Endothelial cell of umbilical vein (primary cell): ENCODE data around the gene RTL3. TPM values are rescaled to one million over a fixed set of nuclear protein-coding genes. Genes with fewer than 3 reads are reported as not detected.
"Not testable (repeated sequence)": the region's sequence is repeated elsewhere in the genome, so short reads cannot be mapped to it uniquely, and the experiment has no call there.

Experiments used
- BruUV-seq: library from RNA; stranded (reverse); fragments of 400-500 nt; replicated peaks from 2 replicates; lab custom pipeline; 2021; lab: Mats Ljungman, UMichigan
- CTCF ChIA-PET: fragments of 300-600, 350-600 bp; sonication (Branson Sonifier 250); formaldehyde crosslinking; loops from one replicate; lab custom pipeline; 2021; ENCODE audit warnings: antibody characterized with exemption, inconsistent platforms; lab: Charles Lee
- POLR2A ChIA-PET: fragments of 300-600, 350-600 bp; sonication (Branson Sonifier 250); formaldehyde crosslinking; loops from one replicate; lab custom pipeline; 2021; ENCODE audit warnings: antibody characterized with exemption, inconsistent platforms; lab: Charles Lee
- DNase-seq: peaks from one replicate; pipeline ENCODE4 v3.0.0-alpha.2; 2011; ENCODE audit warnings: low read depth, low spot score
- FAIRE-seq: peaks from 2 replicates; lab custom pipeline; 2011; peaks lifted over from hg19 to GRCh38; lab: Jason Lieb, UNC
- H2AFZ ChIP-seq: 2 replicates; pipeline ENCODE4 v1.6.0; 2012; ENCODE audit warnings: low read depth, low read length, control low read depth, inconsistent platforms
- H3K27ac ChIP-seq: 2 replicates; pipeline ENCODE4 v1.5.1; 2011; ENCODE audit warnings: low read depth, mild to moderate bottlenecking, control low read depth, low read length, moderate library complexity; ENCODE audit not compliant: insufficient read depth
- H3K27me3 ChIP-seq, 2 experiments: 2 replicates each; pipeline versions ENCODE4 v1.6.0 to v1.6.1; 2011; ENCODE audit warnings: low read length in 2 of 2, mixed read lengths in 1 of 2; ENCODE audit not compliant: control insufficient read depth in 2 of 2, insufficient read depth in 2 of 2
- H3K36me3 ChIP-seq, 2 experiments: 2 replicates in 1 of 2; 3 replicates in 1 of 2; pipeline ENCODE4 v1.5.1; 2011; ENCODE audit warnings: low read length in 2 of 2, mild to moderate bottlenecking in 1 of 2, moderate library complexity in 1 of 2; ENCODE audit not compliant: control insufficient read depth in 2 of 2, insufficient read depth in 2 of 2; ENCODE audit errors: extremely low read depth in 1 of 2
- H3K4me1 ChIP-seq: 3 replicates; pipeline ENCODE4 v1.5.1; 2011; ENCODE audit warnings: mild to moderate bottlenecking, low read length; ENCODE audit not compliant: control insufficient read depth, insufficient read depth; ENCODE audit errors: extremely low read depth
- H3K4me2 ChIP-seq: 2 replicates; pipeline ENCODE4 v1.6.1; 2011; ENCODE audit warnings: low read length, control low read depth, mixed read lengths; ENCODE audit not compliant: insufficient read depth
- H3K4me3 ChIP-seq, 3 experiments: fragments of 200-600 bp in 1 of 3; sonication (generic), shearing (Covaris generic) in 1 of 3; replicated peaks in 1 of 3; 2 replicates each; pipeline ENCODE4 v1.5.1; 2011 to 2016; ENCODE audit warnings: control low read depth in 3 of 3, low read length in 3 of 3, mild to moderate bottlenecking in 2 of 3, inconsistent platforms in 1 of 3, low read depth in 1 of 3, moderate library complexity in 1 of 3; ENCODE audit not compliant: insufficient read depth in 1 of 3
- H3K79me2 ChIP-seq: 2 replicates; pipeline ENCODE4 v1.6.0; 2012; ENCODE audit warnings: low read length, inconsistent platforms; ENCODE audit not compliant: control insufficient read depth, insufficient read depth
- H3K9ac ChIP-seq: replicated peaks from 2 replicates; pipeline ENCODE3; 2011; ENCODE audit warnings: low read length, control low read depth; ENCODE audit not compliant: insufficient read depth; ENCODE audit errors: extremely low read depth
- H3K9me1 ChIP-seq: replicated peaks from 3 replicates; pipeline ENCODE4 v1.6.0; 2011; ENCODE audit warnings: mild to moderate bottlenecking, low read length; ENCODE audit not compliant: control insufficient read depth, insufficient read depth; ENCODE audit errors: extremely low read depth
- H3K9me3 ChIP-seq: replicated peaks from 2 replicates; pipeline ENCODE4 v1.5.1; 2012; ENCODE audit warnings: low read length, inconsistent platforms; ENCODE audit not compliant: control insufficient read depth, insufficient read depth
- H4K20me1 ChIP-seq: replicated peaks from 2 replicates; pipeline ENCODE3; 2011; ENCODE audit warnings: mild to moderate bottlenecking, low read length; ENCODE audit not compliant: control insufficient read depth, insufficient read depth; ENCODE audit errors: extremely low read depth
- EZH2 ChIP-seq: IDR thresholded peaks from 2 replicates; pipeline ENCODE4 v1.6.1; 2012; ENCODE audit warnings: borderline replicate concordance, low read depth, mild to moderate bottlenecking, moderate library complexity, low read length, inconsistent platforms; ENCODE audit not compliant: severe bottlenecking
- FOS ChIP-seq: IDR thresholded peaks from 2 replicates; pipeline ENCODE4 v1.6.1; 2011; ENCODE audit warnings: mild to moderate bottlenecking, low read length, moderate library complexity, borderline replicate concordance; ENCODE audit not compliant: insufficient read depth
- GATA2 ChIP-seq: IDR thresholded peaks from 2 replicates; pipeline ENCODE4 v1.7.0; 2011; ENCODE audit warnings: low read depth, mild to moderate bottlenecking, moderate library complexity, mixed read lengths, low read length; ENCODE audit not compliant: insufficient read length, insufficient read depth
- JUN ChIP-seq: IDR thresholded peaks from 2 replicates; pipeline ENCODE4 v1.6.1; 2011; ENCODE audit warnings: borderline replicate concordance, low read depth; ENCODE audit not compliant: insufficient read length, insufficient read depth
- MYC ChIP-seq: IDR thresholded peaks from one replicate; pipeline ENCODE4 v1.6.1; 2011; ENCODE audit warnings: mild to moderate bottlenecking, low read depth, low read length
- POLR2A ChIP-seq: IDR thresholded peaks from 2 replicates; pipeline ENCODE4 v1.6.1; 2012; ENCODE audit warnings: low read depth, mild to moderate bottlenecking, control low read depth, low read length
- POLR2AphosphoS5 ChIP-seq: IDR thresholded peaks from 2 replicates; pipeline ENCODE4 v1.6.1; 2012; ENCODE audit warnings: low read depth, mild to moderate bottlenecking, control low read depth, low read length, moderate library complexity; ENCODE audit not compliant: insufficient read depth
- dilution Hi-C: fragments of 300-500 bp; cut with MboI; formaldehyde crosslinking; loops from one replicate; pipeline ENCODE4 v1.15.0; 2019; ENCODE audit warnings: low sequenced_read_pairs; ENCODE audit not compliant: extremely low pct_ligation_motif_present
- intact Hi-C: fragments of 100-400 bp; cut with micrococcal nuclease; formaldehyde crosslinking; loops from one replicate; pipeline ENCODE4 v1.10.0; 2022
- polyA plus RNA-seq, 4 experiments: library from polyadenylated mRNA; depleted of rRNA in 3 of 4; stranded (reverse) in 3 of 4; unstranded in 1 of 4; fragments of >200 nt; gene quantifications; 2 replicates each; pipeline versions ENCODE4 v1.2.1 to v1.2.3, GENCODE V29; 2011 to 2012; ENCODE audit warnings: missing spikeins in 1 of 4
- total RNA-seq: library from RNA; stranded (reverse); gene quantifications from 2 replicates; pipeline ENCODE4 v1.2.3, GENCODE V29; 2021
- TF ChIP-seq, protein P1 (sequence below), 2 donors: IDR thresholded peaks; 1 replicate in 1 of 2; 2 replicates in 1 of 2; pipeline ENCODE4 v1.5.1; 2011; ENCODE audit warnings: low read length in 2 of 2, mild to moderate bottlenecking in 2 of 2, moderate library complexity in 2 of 2, control low read depth in 1 of 2, inconsistent platforms in 1 of 2, low read depth in 1 of 2; ENCODE audit not compliant: insufficient read depth in 1 of 2; ENCODE audit errors: extremely low read depth in 1 of 2
- TF ChIP-seq, protein P2 (sequence below): IDR thresholded peaks from 2 replicates; pipeline ENCODE4 v1.6.1; 2011; ENCODE audit not compliant: insufficient read depth, insufficient read length

RTL3 gene
- total and polyA plus RNA-seq, 2 donors (not counting 3 experiments of a cell fraction or from before 2014, with no cell fraction given), result 0.04 TPM; not detected in 1

DNA sequence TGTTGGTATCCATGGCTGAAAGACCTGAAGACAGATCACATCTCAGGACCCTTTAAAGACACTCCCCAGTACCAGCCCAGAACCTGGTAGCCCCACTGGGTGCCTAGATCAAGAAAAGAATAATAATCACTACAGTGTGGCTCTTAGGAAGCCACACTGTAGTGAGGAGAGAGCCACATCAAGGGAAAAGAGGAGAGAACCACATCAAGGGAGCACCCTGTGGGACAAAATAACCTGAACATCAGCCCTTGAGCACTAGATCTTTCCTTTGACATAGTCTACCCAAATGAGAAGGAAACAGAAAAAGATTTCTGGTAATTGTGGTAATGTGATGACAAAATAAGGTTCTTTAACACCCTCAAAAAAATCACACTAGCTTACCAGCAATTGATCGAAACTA lies 15.3 kb downstream of the RTL3 start:
- Histone ChIP-seq H3K4me2 (no peak overlapping the region), H2AFZ (no peak overlapping the region), H4K20me1 (no peaks in the 10 kb centered on the region), H3K9me3 (no peaks in the 10 kb centered on the region), H3K27me3 (no peaks in the 10 kb centered on the region), H3K4me3 (no peak overlapping the region), H3K9ac (no peak overlapping the region), H3K9me1 (no peaks in the 10 kb centered on the region), H3K36me3 (no peaks in the 10 kb centered on the region), H3K27ac (no peak overlapping the region), H3K79me2 (no peaks in the 10 kb centered on the region), H3K4me1 (no peaks in the 10 kb centered on the region)
- intact Hi-C loops, result no loop called here
- dilution Hi-C loops, result no loop called here
- POLR2A ChIA-PET, result no interaction called here
- CTCF ChIA-PET, result no interaction called here
- no TSS peak for BruUV-seq
- FAIRE-seq, result no peak
- DNase-seq, result no peak
- TF ChIP-seq FOS, result no peak

DNA sequence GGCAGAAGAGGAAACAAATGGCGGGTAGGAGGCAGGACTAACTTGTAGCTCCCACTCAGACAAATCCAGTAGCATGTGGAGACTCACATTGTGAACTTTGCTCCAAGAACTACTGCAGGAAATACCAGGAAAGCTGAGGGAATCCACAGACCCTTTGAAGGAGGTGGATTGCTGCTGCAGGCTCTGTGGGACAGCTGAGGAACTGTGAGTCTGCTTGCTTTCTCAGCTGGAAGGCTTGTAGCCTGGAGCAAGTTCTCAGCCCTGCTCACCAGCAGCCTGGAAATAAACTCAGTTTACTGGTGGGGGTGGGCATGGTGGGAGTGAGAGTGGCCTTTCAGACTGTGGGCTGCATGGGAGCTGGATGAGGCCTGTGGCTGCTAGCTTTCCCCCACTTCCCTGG lies 16.0 kb downstream of the RTL3 start:
- Histone ChIP-seq H3K9me3 (no peaks in the 10 kb centered on the region), H4K20me1 (no peaks in the 10 kb centered on the region), H3K4me2 (no peak overlapping the region), H3K9ac (no peak overlapping the region), H2AFZ (no peak overlapping the region), H3K79me2 (no peaks in the 10 kb centered on the region), H3K27me3 (no peaks in the 10 kb centered on the region), H3K36me3 (no peaks in the 10 kb centered on the region), H3K27ac (no peak overlapping the region), H3K4me3 (no peak overlapping the region), H3K9me1 (no peaks in the 10 kb centered on the region), H3K4me1 (no peaks in the 10 kb centered on the region)
- DNase-seq, result no peak
- dilution Hi-C loops, result no loop called here
- FAIRE-seq, result no peak
- BruUV-seq, result no TSS peak
- POLR2A ChIA-PET, result no interaction called here
- CTCF ChIA-PET, result no interaction called here
- no peak for TF ChIP-seq JUN
- no peak for TF ChIP-seq FOS
- no peak for TF ChIP-seq MYC
- TF ChIP-seq POLR2AphosphoS5, result no peak
- TF ChIP-seq, protein P1, sequence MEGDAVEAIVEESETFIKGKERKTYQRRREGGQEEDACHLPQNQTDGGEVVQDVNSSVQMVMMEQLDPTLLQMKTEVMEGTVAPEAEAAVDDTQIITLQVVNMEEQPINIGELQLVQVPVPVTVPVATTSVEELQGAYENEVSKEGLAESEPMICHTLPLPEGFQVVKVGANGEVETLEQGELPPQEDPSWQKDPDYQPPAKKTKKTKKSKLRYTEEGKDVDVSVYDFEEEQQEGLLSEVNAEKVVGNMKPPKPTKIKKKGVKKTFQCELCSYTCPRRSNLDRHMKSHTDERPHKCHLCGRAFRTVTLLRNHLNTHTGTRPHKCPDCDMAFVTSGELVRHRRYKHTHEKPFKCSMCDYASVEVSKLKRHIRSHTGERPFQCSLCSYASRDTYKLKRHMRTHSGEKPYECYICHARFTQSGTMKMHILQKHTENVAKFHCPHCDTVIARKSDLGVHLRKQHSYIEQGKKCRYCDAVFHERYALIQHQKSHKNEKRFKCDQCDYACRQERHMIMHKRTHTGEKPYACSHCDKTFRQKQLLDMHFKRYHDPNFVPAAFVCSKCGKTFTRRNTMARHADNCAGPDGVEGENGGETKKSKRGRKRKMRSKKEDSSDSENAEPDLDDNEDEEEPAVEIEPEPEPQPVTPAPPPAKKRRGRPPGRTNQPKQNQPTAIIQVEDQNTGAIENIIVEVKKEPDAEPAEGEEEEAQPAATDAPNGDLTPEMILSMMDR (IDR thresholded peaks at IDR 0.05; ENCODE audit: extremely low read depth in 1 of 2, insufficient read depth in 1 of 2, low read depth in 1 of 2, low read length in 2 of 2), result no peak
- no peak for TF ChIP-seq GATA2
- TF ChIP-seq POLR2A, result no peak
- TF ChIP-seq, protein P2, sequence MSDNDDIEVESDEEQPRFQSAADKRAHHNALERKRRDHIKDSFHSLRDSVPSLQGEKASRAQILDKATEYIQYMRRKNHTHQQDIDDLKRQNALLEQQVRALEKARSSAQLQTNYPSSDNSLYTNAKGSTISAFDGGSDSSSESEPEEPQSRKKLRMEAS, result no peak
- no peak for TF ChIP-seq EZH2
- intact Hi-C loops, result no loop called here

DNA sequence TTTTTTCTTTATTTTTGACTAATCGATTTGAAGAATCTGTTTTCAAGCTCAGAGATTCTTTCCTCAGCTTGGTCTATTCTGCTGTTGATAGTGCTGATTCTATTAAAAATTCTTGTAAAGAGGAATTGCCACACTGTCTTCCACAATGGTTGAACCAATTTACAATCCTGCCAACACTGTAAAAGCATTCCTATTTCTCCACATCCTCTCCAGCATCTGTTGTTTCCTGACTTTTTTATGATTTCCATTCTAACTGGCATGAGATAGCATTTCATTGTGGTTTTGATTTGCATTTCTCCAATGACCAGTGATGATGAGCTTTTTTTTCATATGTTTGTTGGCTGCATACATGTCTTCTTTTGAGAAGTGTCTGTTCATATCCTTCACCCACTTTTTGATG lies 23.0 kb downstream of the RTL3 start:
- H3K9me3 ChIP-seq, H3K36me3 ChIP-seq, dilution Hi-C loops, H3K9me1 ChIP-seq, H2AFZ ChIP-seq, CTCF ChIA-PET, H3K4me3 ChIP-seq, BruUV-seq, H3K4me2 ChIP-seq, H3K9ac ChIP-seq, DNase-seq, H3K4me1 ChIP-seq, H3K27me3 ChIP-seq, intact Hi-C loops, H3K79me2 ChIP-seq, FAIRE-seq, H4K20me1 ChIP-seq, POLR2A ChIA-PET, H3K27ac ChIP-seq: not testable (repeated sequence)
